Pancreas (tissue), 10 donors: Measurements from ENCODE around the gene SP7. TPM values are rescaled to one million over a fixed set of nuclear protein-coding genes. Genes with fewer than 3 reads are reported as not detected.

Experiments used
- ATAC-seq, 4 donors: fragments of 200-7000 bp; cut with Tn5 transposase; one replicate each; pipeline versions ENCODE4 v1.8.0 to v1.9.1; 2020; ENCODE audit warnings: mild to moderate bottlenecking in 4 of 4, moderate library complexity in 4 of 4
- DNase-seq, 6 donors: peaks; one replicate each; pipeline ENCODE4 v3.0.0-alpha.2; 2020
- FAIRE-seq: peaks from 2 replicates; lab custom pipeline; 2012; peaks lifted over from hg19 to GRCh38; lab: Jason Lieb, UNC
- H3K27ac ChIP-seq, 4 donors: fragments of 200-600 bp; sonication (generic); 1 replicate in 3 of 4; 2 replicates in 1 of 4; pipeline versions ENCODE4 v1.5.0 to v1.8.0; 2020
- H3K27me3 ChIP-seq, 4 donors: fragments of 200-600 bp; one replicate each; pipeline ENCODE4 v1.8.0; 2021
- H3K36me3 ChIP-seq, 3 donors: fragments of 200-600 bp; sonication (generic) in 1 of 3; one replicate each; pipeline versions ENCODE4 v1.5.0 to v1.8.0; 2020 to 2021
- H3K4me1 ChIP-seq, 3 donors: fragments of 200-600 bp; one replicate each; pipeline ENCODE4 v1.8.0; 2021
- H3K4me3 ChIP-seq, 4 donors: fragments of 200-600 bp; sonication (generic) in 2 of 4; one replicate each; pipeline versions ENCODE4 v1.5.0 to v1.8.0; 2020 to 2021
- H3K9me3 ChIP-seq, 4 donors: fragments of 200-600 bp; one replicate each; pipeline ENCODE4 v1.8.0; 2021
- CTCF ChIP-seq, 4 donors: fragments of 200-600 bp; sonication (generic) in 3 of 4; IDR thresholded peaks; one replicate each; pipeline versions ENCODE4 v1.5.0 to v1.8.0; 2021; ENCODE audit warnings: antibody characterized with exemption in 4 of 4
- WGBS, 2 donors: extraction: QIAGEN DNeasy Blood & Tissue Kit; methylation state at CpG; one replicate each; pipeline ENCODE4 v1.1.7; 2013; 5-methylcytosine and 5-hydroxymethylcytosine counted together
- intact Hi-C, 3 donors: fragments of 100-400 bp; cut with DNase I; formaldehyde crosslinking; loops; one replicate each; pipeline versions ENCODE4 v1.11.1 to v1.14.2; 2022
- polyA plus RNA-seq, 2 donors: library from polyadenylated mRNA; stranded (reverse); fragments of 200-250 nt; gene quantifications; one replicate each; pipeline ENCODE4 v1.2.3, GENCODE V29; 2013
- total RNA-seq, 6 donors: library from RNA; stranded (reverse); fragmentation: NEBNext Ultra II Directional in 4 of 6; extraction: Animal tissue kit (Norgen Biotek cat#: 25700) in 4 of 6; gene quantifications; one replicate each; pipeline versions ENCODE4 v1.2.1 to v1.2.4, GENCODE V29; 2021 to 2023
- donor health status: healthy with polysubstance abuse.
- donor health status: DM: no; HTN: no; CAD: no; lungs with moderate emphysema.
- donor health status: DM: no; HTN: no; CAD: no.
- donor health status: control.
- donor health status: control.
- donor health status: Bipolar disorder and iron deficiency.
- donor health status: DM: yes; HTN: yes; CAD: no.
- donor health status: DM: no; HTN: no; CAD: no.
- donor health status: DM: no; HTN: no; CAD: no.
- donor health status: DM: yes; HTN: yes; CAD: no.

Gene SP7
- total and polyA plus RNA-seq, 8 donors = not detected

- no peaks in the 10 kb centered on the region for H3K36me3 ChIP-seq
- no peaks in the 10 kb centered on the region for H3K27me3 ChIP-seq
- ATAC-seq (no peak), DNase-seq (no peak), FAIRE-seq (no peak)
- no peak overlapping the region for H3K27ac ChIP-seq
- peaks cover 6 to 15% (median 6%) of the 10 kb centered on the region in 3 donors for H3K4me1 ChIP-seq
- TF ChIP-seq CTCF (IDR thresholded peaks at IDR 0.05) = no peak
- H3K4me3 ChIP-seq = no peak overlapping the region
- no peaks in the 10 kb centered on the region for H3K9me3 ChIP-seq
- intact Hi-C loops = no loop called here
Measured at GRCh38 chr12:53292426-53292825, 43.7 kb downstream of the SP7 start.

- H3K36me3 ChIP-seq = no peaks in the 10 kb centered on the region
- ATAC-seq (no peak), DNase-seq (no peak), FAIRE-seq (no peak)
- H3K27ac ChIP-seq = no peak overlapping the region
- H3K9me3 ChIP-seq = no peaks in the 10 kb centered on the region
- H3K27me3 ChIP-seq = no peaks in the 10 kb centered on the region
- intact Hi-C loops = loop anchor here in 1 of 3 donors (2.0 kb wide), 1 partner anchor 76 kb away; no protein-coding TSS in a partner anchor
- no peak overlapping the region for H3K4me3 ChIP-seq
- peaks cover 0 to 5% (median 0%) of the 10 kb centered on the region in 3 donors for H3K4me1 ChIP-seq
- 82 to 85% methylated on average over 9 of the region's 9 CpGs for WGBS, 2 donors
- no peak for TF ChIP-seq CTCF (IDR thresholded peaks at IDR 0.05)
Measured at GRCh38 chr12:53290661-53291060, 45.5 kb downstream of the SP7 start.

GRCh38 chr12:53289891-53290290 lies 46.3 kb downstream of the SP7 start:
- Histone ChIP-seq H3K27me3 (no peaks in the 10 kb centered on the region), H3K4me1 (peaks cover 0 to 3% (median 0%) of the 10 kb centered on the region in 3 donors), H3K36me3 (no peaks in the 10 kb centered on the region), H3K27ac (no peak overlapping the region), H3K4me3 (no peak overlapping the region), H3K9me3 (no peaks in the 10 kb centered on the region)
- 76 to 79% methylated on average over 4 of the region's 4 CpGs for WGBS, 2 donors
- DNase-seq = no peak
- FAIRE-seq = no peak
- no peak for TF ChIP-seq CTCF (IDR thresholded peaks at IDR 0.05)
- intact Hi-C loops = loop anchor here (2.0 to 10.0 kb wide), 3 partner anchors 75 to 78 kb away; no protein-coding TSS in a partner anchor
- no peak for ATAC-seq

- WGBS, 2 donors = 85 to 93% methylated on average over 6 of the region's 6 CpGs
Measured at GRCh38 chr12:53288322-53288721, 47.8 kb downstream of the SP7 start.

More at GRCh38 chr12:53288322-53288721, 47.8 kb downstream of the SP7 start:
- Histone ChIP-seq H3K9me3 (no peaks in the 10 kb centered on the region), H3K36me3 (no peaks in the 10 kb centered on the region), H3K27me3 (no peaks in the 10 kb centered on the region), H3K27ac (no peak overlapping the region), H3K4me3 (no peak overlapping the region), H3K4me1 (no peaks in the 10 kb centered on the region)
- DNase-seq (no peak), ATAC-seq (peak in 1 of 4 donors; percentile 23), FAIRE-seq (no peak)
- intact Hi-C loops = loop anchor here in 2 of 3 donors (5.0 to 10.0 kb wide), 2 partner anchors 74 to 76 kb away; no protein-coding TSS in a partner anchor
- no peak for TF ChIP-seq CTCF (IDR thresholded peaks at IDR 0.05)
